HG02610 (cell line): ENCODE data around the gene TMEM181.
"Not testable (repeated sequence)": the region's sequence is repeated elsewhere in the genome, so short reads cannot be mapped to it uniquely, and the experiment has no call there.

Experiments used
- ATAC-seq: cut with Tn5 transposase; IDR thresholded peaks from one replicate; pipeline ENCODE4 v1.9.1; 2021; ENCODE audit warnings: mild to moderate bottlenecking, moderate library complexity; ENCODE audit not compliant: unreplicated experiment

Gene TMEM181

GRCh38 chr6:158655569-158656450, 95.9 kb downstream of the TMEM181 start:
- no peak for ATAC-seq

GRCh38 chr6:158656986-158657385, 97.1 kb downstream of the TMEM181 start:
- ATAC-seq = not testable (repeated sequence)

GRCh38 chr6:158660333-158660754, 100.5 kb downstream of the TMEM181 start:
- no peak for ATAC-seq

GRCh38 chr6:158661156-158661685, 101.3 kb downstream of the TMEM181 start:
- no peak for ATAC-seq

- no peak for ATAC-seq
Measured at GRCh38 chr6:158662607-158662953, 102.7 kb downstream of the TMEM181 start.

GRCh38 chr6:158662954-158663624, 103.2 kb downstream of the TMEM181 start:
- ATAC-seq = no peak

GRCh38 chr6:158663625-158664165, 103.8 kb downstream of the TMEM181 start:
- ATAC-seq = no peak

GRCh38 chr6:158665332-158665731, 105.4 kb downstream of the TMEM181 start:
- no peak for ATAC-seq

- ATAC-seq = no peak
Measured at GRCh38 chr6:158666628-158667359, 106.9 kb downstream of the TMEM181 start.

- ATAC-seq = no peak
Measured at GRCh38 chr6:158667360-158667981, 107.6 kb downstream of the TMEM181 start.

- ATAC-seq = no peak
Measured at GRCh38 chr6:158668707-158669103, 108.8 kb downstream of the TMEM181 start.

GRCh38 chr6:158669145-158670035, 109.5 kb downstream of the TMEM181 start:
- ATAC-seq = no peak

GRCh38 chr6:158672119-158672518, 112.2 kb downstream of the TMEM181 start:
- not testable (repeated sequence) for ATAC-seq

- ATAC-seq = no peak
Measured at GRCh38 chr6:158672726-158673125, 112.8 kb downstream of the TMEM181 start.

GRCh38 chr6:158674342-158675131, 114.6 kb downstream of the TMEM181 start:
- no peak for ATAC-seq

GRCh38 chr6:158677094-158677493, 117.2 kb downstream of the TMEM181 start:
- ATAC-seq = not testable (repeated sequence)

- ATAC-seq = no peak
Measured at GRCh38 chr6:158677906-158678578, 118.2 kb downstream of the TMEM181 start.

- no peak for ATAC-seq
Measured at GRCh38 chr6:158680015-158680414, 120.1 kb downstream of the TMEM181 start.
